Activated T-helper 1 cell treated with Interleukin-2 at 50 U/mL for 16 hours (primary cell): ENCODE data around the gene OTOG.

Source experiments
- DNase-seq: peaks from one replicate; pipeline ENCODE4 v3.0.0-alpha.2; 2020; ENCODE audit warnings: low read depth

Gene OTOG

GRCh38 chr11:17547051-17547577, at the start of gene OTOG:
OTOG (plus strand) TSS chr11:17547259; CDS start chr11:17547373, 114 bp downstream.
- no peak for DNase-seq

- DNase-seq: no peak
Measured at GRCh38 chr11:17498058-17498457, 49.0 kb upstream of the OTOG start.

DNA sequence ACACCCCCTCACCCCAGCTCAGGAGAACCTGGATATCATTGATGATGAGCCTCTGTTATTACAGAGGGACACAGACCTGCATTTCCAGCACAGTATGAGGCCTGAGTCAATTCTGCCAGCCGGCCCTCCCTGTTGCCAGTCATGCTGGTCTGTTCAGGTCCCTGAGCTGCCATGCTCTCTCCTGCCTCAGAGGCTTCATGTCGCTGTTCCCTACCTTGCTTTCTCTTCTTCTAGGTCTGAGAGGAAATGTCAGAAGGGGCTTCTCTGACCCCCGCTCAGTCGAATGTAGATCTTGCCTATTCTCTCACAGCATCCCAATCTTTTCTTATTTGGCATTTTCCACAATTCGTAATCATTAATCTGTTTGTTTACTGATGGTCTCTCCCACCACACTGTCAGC, 48.6 kb upstream of the OTOG start:
- DNase-seq: no peak

GRCh38 chr11:17500673-17501072, 46.4 kb upstream of the OTOG start:
- DNase-seq: no peak

- DNase-seq: no peak
Measured at GRCh38 chr11:17502630-17503029, 44.4 kb upstream of the OTOG start.

- peak; percentile 49 for DNase-seq
Measured at GRCh38 chr11:17504330-17505107, 42.5 kb upstream of the OTOG start.

GRCh38 chr11:17505146-17505545, 41.9 kb upstream of the OTOG start:
- no peak for DNase-seq

GRCh38 chr11:17506314-17506713, 40.7 kb upstream of the OTOG start:
- DNase-seq: no peak

- no peak for DNase-seq
Measured at GRCh38 chr11:17506942-17507341, 40.1 kb upstream of the OTOG start.

GRCh38 chr11:17507773-17508172, 39.3 kb upstream of the OTOG start:
- no peak for DNase-seq

GRCh38 chr11:17508306-17508705, 38.8 kb upstream of the OTOG start:
- no peak for DNase-seq

DNA sequence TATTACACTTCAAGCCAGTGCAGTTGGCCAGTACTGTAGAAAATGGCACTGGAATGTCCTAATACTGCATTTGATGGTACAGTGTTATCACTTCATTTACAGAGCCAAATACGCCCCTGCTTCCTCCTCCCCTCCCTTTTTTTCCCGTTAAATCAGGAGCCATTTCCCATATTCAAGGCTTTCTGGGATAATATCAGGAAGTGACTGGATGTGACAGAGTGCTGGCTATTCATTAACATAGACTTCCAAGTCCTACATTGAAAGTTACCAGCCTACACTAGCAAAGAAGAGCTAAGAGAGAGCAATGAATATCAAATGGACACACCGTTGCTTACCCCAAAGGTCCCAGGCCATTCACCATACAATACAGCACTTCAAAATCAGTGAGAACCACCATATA, 38.3 kb upstream of the OTOG start:
- DNase-seq: no peak

DNA sequence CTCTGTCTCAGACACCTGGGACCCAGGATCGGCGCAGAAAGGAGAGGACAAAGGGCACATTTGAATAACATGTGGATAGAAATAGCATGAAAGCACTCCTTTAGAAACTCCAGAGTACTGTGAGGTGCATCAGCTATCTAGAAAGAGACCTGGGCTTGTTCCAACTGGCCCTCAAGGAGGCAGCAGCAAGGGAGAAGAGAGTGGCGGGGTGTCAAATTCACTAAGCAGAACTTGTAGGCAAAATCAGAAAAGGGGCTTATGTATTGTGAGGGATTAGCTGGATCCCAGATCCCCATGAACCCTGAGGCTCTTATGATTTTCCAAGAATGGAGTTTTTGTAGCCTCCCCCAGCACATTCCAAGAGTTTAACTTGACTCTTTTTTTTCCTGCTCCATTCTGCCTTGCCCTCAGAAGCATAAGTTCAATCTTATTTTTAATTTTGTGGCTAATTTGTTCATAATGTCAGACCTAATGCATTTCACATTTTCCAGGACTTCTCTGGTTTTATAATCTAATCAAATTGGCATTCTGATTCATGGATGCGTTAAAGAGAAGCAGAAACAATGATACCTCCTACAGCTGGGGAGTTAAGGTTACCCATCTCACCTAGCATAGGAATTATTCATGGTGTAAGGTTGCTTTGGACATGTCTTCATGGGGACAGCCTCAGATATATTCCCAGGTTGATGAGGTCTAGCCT, 36.4 kb upstream of the OTOG start:
- no peak for DNase-seq

GRCh38 chr11:17511571-17511970, 35.5 kb upstream of the OTOG start:
- DNase-seq: no peak

- no peak for DNase-seq
Measured at GRCh38 chr11:17512101-17512500, 35.0 kb upstream of the OTOG start.

GRCh38 chr11:17513853-17514252, 33.2 kb upstream of the OTOG start:
- no peak for DNase-seq

DNA sequence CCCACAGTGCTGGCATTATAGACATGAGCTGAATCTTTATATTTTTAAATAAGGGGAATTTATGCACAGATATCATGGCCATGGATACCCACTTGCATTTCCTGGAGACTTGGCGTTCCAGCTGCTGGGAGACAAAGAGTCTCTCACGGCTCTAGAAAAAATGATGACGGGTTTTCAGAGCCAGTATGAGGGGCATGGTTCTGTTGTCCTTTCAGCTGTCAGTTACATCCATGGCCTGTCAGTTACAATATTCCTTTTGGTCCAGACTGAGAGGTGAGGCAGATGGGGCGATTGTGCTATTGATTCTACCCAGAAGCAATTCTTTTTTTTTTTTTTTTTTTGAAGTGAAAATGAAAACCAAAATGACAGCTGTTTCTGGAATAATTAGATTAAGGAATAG, 32.6 kb upstream of the OTOG start:
- no peak for DNase-seq

DNA sequence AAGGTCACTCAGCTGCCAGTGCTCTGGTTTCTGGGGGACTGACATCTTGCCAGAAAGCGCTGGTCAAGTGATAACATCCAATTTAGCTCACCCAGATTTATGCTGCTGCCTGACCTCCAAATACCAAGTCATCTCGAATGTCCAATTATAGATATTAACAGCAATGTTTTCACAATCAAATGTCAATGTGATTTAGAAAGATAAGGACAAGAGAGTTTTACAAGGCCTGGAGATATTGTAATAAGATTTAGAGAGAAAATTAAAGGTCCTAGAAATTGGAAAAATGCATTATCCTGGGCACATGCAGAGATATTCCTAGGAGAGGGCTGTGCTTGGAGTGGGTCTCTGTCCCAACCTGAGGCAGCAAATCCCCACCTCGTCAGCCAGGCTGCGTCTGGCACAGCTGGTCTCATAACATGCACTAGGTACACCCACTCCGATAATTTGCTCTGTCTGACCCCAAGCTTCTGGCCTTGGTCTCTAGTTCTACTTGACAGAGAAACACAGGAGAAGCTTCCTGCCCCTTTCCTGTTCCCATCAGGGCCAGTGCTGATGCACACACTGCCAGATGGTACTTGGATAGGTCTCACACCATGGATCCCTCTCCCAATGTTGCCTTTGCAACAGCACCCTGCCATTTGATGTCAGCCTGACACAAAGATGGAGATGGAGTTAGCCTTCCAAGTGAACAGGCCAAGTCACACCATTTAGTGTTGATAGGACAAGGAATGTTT, 31.4 kb upstream of the OTOG start:
- no peak for DNase-seq

DNA sequence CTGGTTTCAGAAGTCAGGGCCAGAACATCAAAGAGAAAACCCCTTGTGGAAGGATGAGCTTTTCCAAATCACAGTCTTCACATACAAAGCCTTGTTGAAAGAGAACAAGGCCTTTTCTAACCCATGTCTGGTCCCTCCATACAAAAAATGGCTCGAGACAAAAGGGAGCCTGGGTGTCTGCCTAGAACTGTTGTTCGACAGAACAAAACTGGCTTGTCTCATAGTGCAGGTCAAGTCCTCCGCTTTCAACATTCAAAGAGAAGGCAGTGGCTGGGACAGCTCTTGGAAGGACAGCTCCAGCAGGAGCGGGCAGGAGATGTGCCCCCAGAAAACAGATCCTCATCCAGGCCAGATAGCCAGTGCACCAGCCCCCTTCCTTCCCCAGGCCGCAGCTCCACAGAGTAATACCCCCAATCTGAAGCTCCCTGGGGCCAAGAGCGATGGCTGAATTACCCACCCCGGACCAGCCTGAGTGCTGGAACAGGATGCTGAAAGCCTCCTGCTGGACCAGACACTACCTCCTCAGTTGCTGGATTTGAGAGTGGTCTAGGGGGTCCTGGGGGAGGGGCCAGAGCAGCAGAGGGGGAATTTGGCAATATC, 30.4 kb upstream of the OTOG start:
- DNase-seq: no peak

- no peak for DNase-seq
Measured at GRCh38 chr11:17517186-17517585, 29.9 kb upstream of the OTOG start.

DNA sequence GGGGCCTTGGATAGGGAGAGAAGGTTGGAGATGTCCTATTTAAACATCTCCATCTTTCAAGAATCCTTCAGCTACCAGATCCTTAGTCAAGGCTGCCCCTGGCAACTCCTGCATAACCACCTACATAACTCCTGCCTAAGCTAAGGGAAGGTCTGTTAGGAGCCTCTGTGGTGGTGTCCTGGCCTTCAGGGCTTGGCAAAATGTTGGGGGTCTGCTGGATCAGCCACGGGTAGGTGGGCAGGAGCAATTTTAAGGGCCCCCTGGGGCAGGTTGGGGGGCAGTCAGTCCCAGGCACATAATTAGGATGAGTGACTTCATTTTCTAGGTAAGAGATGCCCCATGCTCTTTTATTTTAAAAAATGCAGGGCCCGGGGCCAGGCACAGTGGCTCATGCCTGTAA, 28.7 kb upstream of the OTOG start:
- DNase-seq: no peak
